HS-5 (cell line): ENCODE data around the gene KMT2D.
"Not testable (repeated sequence)": the region's sequence is repeated elsewhere in the genome, so short reads cannot be mapped to it uniquely, and the experiment has no call there.

Source experiments
- DNase-seq: peaks from one replicate; pipeline ENCODE4 v3.0.0-alpha.2; 2012; ENCODE audit warnings: low read depth

Gene KMT2D

GRCh38 chr12:49088150-49088931 lies 27.7 kb upstream of the KMT2D start:
- peak; percentile 69 for DNase-seq

- DNase-seq: no peak
These were observed 25.5 kb upstream of the KMT2D start for GRCh38 chr12:49086116-49086515.

- no peak for DNase-seq
These were observed 23.8 kb upstream of the KMT2D start for GRCh38 chr12:49084438-49084837.

- DNase-seq: no peak
These were observed 19.2 kb upstream of the KMT2D start for GRCh38 chr12:49079793-49080192.

GRCh38 chr12:49070971-49071370 lies 10.4 kb upstream of the KMT2D start:
- no peak for DNase-seq

- peak; percentile 87 for DNase-seq
These were observed 9.1 kb upstream of the KMT2D start, which contains the start of gene RHEBL1 for GRCh38 chr12:49069507-49070346. TSS of gene RHEBL1 (minus strand) at chr12:49069979. CDS start at chr12:49069785, 194 bp downstream.

- no peak for DNase-seq
These were observed 8.4 kb upstream of the KMT2D start for GRCh38 chr12:49068879-49069506.

- DNase-seq: no peak
These were observed 5.5 kb upstream of the KMT2D start for GRCh38 chr12:49066120-49066519.

- DNase-seq: no peak
These were observed 4.2 kb upstream of the KMT2D start for GRCh38 chr12:49064767-49065152.

GRCh38 chr12:49061916-49062315 lies 1.3 kb upstream of the KMT2D start:
- not testable (repeated sequence) for DNase-seq

- no peak for DNase-seq
These were observed 610 bp upstream of the KMT2D start for GRCh38 chr12:49061157-49061650.

- no peak for DNase-seq
These were observed 1.1 kb downstream of the KMT2D start for GRCh38 chr12:49059299-49060171.

GRCh38 chr12:49059045-49059298 lies 1.6 kb downstream of the KMT2D start:
- DNase-seq: no peak

GRCh38 chr12:49058366-49059044 lies 2.1 kb downstream of the KMT2D start:
- DNase-seq: no peak

GRCh38 chr12:49057888-49058287 lies 2.7 kb downstream of the KMT2D start:
- DNase-seq: no peak

- no peak for DNase-seq
These were observed 4.4 kb downstream of the KMT2D start for GRCh38 chr12:49055978-49056754.

- DNase-seq: no peak
These were observed 5.5 kb downstream of the KMT2D start for GRCh38 chr12:49055092-49055491.

- no peak for DNase-seq
These were observed 6.1 kb downstream of the KMT2D start for GRCh38 chr12:49054524-49054923.

- no peak for DNase-seq
These were observed 6.5 kb downstream of the KMT2D start for GRCh38 chr12:49054096-49054495.

- DNase-seq: no peak
These were observed 8.0 kb downstream of the KMT2D start for GRCh38 chr12:49052451-49053208.
